A204.1 (cell line): ENCODE data around the gene ISCA2.
"Not testable (repeated sequence)": the region's sequence is repeated elsewhere in the genome, so short reads cannot be mapped to it uniquely, and the experiment has no call there.

Source experiments
- FAIRE-seq: peaks from 2 replicates; lab custom pipeline; 2012; peaks lifted over from hg19 to GRCh38; lab: Jason Lieb, UNC

The ISCA2 gene

DNA sequence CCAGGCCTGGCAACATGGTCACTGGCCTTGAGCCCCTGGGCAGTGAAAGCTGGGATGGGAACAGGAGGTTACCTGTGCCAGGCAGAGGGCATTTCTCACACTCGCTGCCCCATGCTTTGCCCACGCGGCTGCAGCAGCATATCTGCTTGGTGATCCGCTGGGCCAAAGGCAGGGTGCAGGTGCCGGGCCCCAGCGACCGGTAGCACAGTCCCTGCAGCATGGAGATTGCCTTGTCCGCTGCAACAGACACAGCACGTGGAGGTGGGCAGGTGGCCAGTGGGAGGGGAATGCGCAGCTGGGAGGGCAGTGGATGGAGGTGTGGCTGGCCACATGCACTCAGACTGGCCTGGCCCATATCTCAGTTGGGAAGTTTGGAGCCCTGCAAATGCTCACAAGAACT is 35.3 kb downstream of the ISCA2 start:
- no peak for FAIRE-seq

DNA sequence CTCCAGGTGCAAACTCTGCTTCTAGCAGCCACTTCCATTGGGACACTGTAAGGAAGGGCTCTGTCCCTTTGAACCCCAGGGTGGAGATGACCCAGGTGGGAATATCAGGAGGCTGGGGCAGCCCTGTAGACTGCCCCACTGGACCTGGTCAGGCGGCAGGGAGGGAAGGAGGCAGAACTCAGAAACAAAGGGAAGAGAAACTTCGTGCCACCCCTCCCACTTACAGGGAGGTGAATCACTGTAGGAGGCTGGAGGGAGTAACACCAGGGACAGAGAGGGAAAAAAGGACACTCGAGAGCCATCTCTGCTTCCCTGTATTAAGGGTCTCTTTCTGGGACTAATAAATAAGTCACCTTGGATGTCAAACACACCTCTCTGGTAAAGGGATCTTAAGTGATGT is 37.4 kb downstream of the ISCA2 start:
- no peak for FAIRE-seq

DNA sequence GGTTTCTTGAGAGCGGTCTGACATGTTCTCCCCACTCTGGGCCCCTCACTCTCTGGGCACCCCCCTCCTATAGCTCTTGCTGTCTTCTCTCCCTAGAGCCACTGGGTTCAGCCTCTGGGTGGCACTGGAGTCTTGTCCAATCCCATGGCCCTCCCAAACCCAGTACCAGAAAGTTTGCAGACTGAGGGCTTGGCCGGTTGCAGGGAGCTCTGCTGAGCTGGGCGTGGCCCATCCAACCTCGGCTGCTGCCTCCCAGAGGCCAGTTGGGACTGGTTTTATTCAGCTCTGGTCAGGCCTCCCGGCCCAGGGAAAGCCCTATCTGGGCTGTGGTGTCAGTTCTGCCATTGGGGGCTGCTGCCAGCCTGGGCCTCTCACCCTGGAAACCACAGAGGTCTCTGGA is 37.9 kb downstream of the ISCA2 start:
- FAIRE-seq: no peak

GRCh38 chr14:74532246-74532645 is 38.7 kb downstream of the ISCA2 start:
- FAIRE-seq: no peak

GRCh38 chr14:74533576-74533975 is 40.0 kb downstream of the ISCA2 start:
- FAIRE-seq: no peak

- no peak for FAIRE-seq
Observed at GRCh38 chr14:74535756-74536325, 42.3 kb downstream of the ISCA2 start.

- not testable (repeated sequence) for FAIRE-seq
Observed at GRCh38 chr14:74536336-74536735, 42.8 kb downstream of the ISCA2 start.

DNA sequence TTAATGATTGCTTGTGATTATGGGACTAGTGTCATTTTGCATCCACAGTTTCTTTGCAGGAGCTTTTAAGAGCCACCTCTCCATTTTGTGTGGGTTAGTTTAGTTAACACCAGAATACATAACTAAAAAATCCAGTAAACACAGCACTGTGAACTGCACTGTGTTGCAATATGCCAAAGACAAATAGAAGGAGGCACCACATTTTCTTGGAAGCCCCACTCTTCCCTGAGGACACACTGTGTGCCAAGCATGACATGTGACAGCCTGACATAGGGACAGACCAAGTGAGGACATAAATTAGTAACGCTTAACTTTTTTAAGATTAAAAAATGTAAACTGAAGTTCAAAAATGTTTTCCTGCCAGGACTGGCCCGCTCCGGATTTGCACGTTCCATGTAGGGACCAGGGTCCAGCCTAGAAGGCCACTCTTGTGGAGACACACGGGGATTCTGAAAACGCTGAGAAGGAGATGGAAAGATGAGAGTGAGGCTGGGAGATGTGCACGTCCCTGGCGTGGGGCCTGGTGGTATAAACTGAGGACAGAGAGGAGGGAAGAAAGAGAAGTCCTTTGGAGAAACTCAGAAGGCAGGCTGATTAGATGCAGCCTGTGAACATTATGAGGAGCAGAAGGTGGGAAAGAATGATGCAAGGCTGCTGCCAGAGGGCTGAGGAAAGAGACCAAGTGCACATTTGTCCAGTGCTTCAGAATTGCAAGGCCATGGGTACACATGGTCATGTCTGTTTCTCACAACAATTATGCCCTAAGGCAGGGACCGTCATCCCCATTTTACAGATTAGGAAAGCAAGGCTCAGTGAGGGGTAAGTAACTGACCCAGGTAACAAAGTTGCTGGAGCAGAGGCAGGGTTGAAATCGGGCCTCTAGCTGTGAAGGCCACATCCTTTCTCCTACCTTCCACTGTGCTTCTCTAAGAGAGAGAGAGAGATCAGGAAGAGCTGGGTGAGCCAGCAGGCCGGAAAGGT is 45.1 kb downstream of the ISCA2 start:
- FAIRE-seq: no peak

DNA sequence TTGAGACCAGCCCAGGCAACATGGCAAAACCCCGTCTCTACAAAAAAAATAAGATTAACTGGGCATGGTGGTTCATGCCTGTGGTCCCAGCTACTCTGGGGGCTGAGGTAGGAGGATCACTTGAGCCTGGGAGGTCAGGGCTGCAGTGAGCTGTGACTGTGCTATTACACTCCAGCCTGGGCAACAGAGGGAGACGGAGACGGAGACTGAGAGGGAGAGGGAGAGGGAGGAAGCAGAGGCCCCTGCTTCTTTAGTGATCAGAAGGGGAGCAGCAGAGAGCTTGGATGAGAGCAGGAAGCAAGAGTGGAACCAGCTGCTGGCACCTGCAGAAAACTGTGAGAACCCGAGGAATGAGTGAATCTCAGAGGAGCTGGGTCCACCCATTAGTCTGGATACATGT is 45.9 kb downstream of the ISCA2 start:
- FAIRE-seq: no peak

GRCh38 chr14:74541225-74541624 is 47.7 kb downstream of the ISCA2 start:
- no peak for FAIRE-seq

DNA sequence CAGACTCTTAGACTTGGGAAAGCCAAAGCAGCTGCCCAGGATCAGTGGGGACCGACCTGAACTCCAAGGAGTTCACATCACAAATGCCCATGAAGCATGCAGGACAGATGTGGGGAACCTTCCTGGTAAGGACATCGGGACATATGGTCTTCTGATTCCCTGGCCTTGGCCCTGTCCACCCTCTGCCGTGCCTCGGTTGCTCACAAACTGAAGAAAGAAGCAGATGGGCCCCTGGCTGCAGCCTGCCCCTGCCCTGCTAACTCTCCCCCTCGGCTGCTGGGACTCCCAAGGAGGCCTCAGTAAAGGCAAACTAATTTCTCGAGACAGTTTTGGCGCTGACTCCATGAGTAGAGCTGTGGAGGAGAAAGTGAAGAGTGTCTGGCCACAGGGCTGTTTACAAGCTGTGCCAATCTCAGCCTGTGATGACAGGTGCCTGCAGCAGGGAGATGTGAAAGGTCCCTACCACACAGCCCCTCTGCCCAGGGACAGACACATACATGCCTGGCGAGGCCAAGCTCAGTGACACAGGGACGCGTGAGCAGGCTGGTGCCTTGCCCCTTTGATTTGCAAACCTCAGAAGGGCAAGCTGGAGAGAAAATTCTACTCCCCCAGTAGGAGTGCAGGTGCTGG is 48.6 kb downstream of the ISCA2 start:
- no peak for FAIRE-seq

GRCh38 chr14:74543771-74544438 is 50.3 kb downstream of the ISCA2 start:
- no peak for FAIRE-seq

GRCh38 chr14:74545386-74545785 is 51.8 kb downstream of the ISCA2 start:
- no peak for FAIRE-seq

GRCh38 chr14:74546416-74546815 is 52.9 kb downstream of the ISCA2 start:
- FAIRE-seq: no peak
